Astrocyte of the cerebellum (primary cell): ENCODE data around the gene PTPN5.

Experiments used
- DNase-seq: peaks from one replicate; pipeline ENCODE4 v3.0.0-alpha.2; 2011; ENCODE audit warnings: low read depth
- H3K4me3 ChIP-seq: 2 replicates; pipeline ENCODE4 v1.5.1; 2011; ENCODE audit warnings: mild to moderate bottlenecking, low read depth, low read length, moderate library complexity
- in situ Hi-C: cut with HindIII; loops from 2 replicates; pipeline ENCODE4 v1.10.0; 2017; ENCODE audit warnings: low sequenced_read_pairs
- TF ChIP-seq, protein P1 (sequence below): IDR thresholded peaks from 2 replicates; pipeline ENCODE4 v1.5.1; 2012; ENCODE audit warnings: low read length, low read depth, moderate library complexity, mild to moderate bottlenecking; ENCODE audit errors: missing control alignments

The PTPN5 gene

DNA sequence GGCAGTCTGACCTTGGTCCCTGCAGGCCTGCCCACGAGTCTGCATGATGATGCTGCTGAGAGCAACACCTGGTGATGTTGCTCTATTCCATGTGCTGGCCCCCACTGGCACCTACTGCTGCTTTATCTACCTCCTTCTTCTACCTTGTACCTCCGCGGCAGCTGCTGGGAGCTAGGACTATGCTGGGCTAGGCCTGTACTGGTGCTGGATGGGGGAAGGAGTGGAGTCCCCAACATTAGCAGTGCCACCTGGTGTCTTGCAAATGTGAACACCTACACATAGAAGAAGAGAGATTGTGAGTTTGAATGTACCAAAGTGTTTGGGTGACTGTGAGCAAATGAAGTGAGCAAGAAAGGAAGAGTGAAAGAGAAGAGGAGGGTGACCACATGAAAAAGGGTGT lies 30.5 kb downstream of the PTPN5 start:
- in situ Hi-C loops: no loop called here

DNA sequence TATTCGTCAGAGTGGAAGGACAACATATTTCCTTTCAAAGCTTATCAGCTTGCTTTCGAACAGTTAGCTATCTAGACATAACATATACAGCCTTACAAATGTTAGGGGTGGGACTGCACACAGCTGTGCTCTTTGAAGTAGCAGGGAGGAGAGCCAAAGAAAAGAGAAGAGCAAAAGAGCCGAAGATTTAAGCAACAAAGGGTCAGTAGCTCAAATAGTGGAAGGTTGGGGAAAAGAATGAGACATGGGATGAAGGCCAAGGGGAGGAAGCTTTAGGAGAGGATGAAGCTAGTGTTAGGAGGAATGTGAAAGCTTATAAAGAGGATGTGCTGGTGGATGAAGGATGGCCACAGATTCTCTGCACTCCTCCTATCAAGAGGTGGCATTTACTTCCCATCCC lies 33.8 kb downstream of the PTPN5 start:
- in situ Hi-C loops: no loop called here
- H3K4me3 ChIP-seq: no peak overlapping the region
- TF ChIP-seq, protein P1, sequence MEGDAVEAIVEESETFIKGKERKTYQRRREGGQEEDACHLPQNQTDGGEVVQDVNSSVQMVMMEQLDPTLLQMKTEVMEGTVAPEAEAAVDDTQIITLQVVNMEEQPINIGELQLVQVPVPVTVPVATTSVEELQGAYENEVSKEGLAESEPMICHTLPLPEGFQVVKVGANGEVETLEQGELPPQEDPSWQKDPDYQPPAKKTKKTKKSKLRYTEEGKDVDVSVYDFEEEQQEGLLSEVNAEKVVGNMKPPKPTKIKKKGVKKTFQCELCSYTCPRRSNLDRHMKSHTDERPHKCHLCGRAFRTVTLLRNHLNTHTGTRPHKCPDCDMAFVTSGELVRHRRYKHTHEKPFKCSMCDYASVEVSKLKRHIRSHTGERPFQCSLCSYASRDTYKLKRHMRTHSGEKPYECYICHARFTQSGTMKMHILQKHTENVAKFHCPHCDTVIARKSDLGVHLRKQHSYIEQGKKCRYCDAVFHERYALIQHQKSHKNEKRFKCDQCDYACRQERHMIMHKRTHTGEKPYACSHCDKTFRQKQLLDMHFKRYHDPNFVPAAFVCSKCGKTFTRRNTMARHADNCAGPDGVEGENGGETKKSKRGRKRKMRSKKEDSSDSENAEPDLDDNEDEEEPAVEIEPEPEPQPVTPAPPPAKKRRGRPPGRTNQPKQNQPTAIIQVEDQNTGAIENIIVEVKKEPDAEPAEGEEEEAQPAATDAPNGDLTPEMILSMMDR: no peak
- DNase-seq: no peak

More for the DNA sequence above, 30.5 kb downstream of the PTPN5 start:
- no peak for DNase-seq
- H3K4me3 ChIP-seq: no peak overlapping the region
- TF ChIP-seq, protein P1: no peak

DNA sequence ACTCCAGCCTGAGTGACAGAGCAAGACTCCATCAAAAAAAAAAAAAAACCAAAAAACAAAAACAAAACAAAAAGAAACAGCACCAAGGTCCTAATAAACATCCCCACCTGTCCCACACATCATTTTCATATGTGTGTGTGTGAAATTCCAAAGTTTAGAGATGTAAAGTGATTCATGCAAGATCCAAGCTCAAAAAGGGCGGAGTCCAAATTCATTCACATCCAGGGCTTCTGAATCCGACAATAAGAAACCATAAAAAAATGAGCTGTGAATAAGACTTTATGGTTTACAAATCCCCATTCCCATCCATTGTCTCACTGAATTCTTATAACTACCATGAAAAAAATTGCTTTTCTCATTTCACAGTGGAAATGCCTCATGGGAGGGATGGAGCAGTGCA lies 34.7 kb downstream of the PTPN5 start:
- DNase-seq: no peak
- in situ Hi-C loops: no loop called here
- H3K4me3 ChIP-seq: no peak overlapping the region
- TF ChIP-seq, protein P1: no peak

DNA sequence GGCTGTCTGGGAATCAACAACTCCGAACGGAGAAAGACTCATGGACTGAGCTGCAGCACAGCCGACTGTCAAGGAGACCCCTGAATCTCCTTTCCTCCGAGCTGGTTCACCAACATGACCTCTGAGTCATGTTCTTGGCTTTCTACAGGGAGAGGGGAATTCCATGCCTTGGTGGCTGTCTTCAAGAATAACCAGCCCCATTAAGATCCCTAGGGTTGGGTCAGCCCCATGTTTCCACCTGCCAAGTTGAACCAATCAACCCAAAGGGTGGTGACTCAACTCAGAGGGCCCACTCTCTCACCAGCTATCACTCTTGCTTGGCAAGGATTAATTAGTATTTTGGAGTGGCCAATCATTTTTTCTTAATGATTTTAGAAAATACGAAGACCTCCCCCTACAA lies 37.3 kb downstream of the PTPN5 start:
- TF ChIP-seq, protein P1: no peak
- no peak for DNase-seq
- H3K4me3 ChIP-seq: no peak overlapping the region
- in situ Hi-C loops: no loop called here

DNA sequence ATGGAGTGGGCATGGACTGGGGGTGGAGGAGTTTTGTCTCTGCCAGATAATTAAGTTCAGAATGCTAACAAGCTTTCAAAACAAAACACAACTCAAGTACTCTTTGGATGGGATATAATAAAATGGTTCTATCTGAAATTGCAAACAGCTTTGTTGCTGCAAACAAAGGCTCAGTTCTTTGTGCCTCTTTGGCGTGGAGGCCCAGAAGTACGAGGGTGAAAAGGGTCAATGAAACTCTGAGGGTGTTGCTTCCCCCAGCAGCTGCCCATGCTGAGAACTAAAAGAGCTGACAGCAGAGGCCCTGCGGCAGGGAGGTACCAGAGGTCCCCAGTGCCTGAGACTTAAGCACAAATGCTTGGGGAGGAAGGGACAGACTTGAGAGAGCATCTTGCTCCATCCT lies 39.1 kb downstream of the PTPN5 start:
- in situ Hi-C loops: no loop called here
- no peak for DNase-seq
- H3K4me3 ChIP-seq: no peak overlapping the region
- TF ChIP-seq, protein P1: no peak

DNA sequence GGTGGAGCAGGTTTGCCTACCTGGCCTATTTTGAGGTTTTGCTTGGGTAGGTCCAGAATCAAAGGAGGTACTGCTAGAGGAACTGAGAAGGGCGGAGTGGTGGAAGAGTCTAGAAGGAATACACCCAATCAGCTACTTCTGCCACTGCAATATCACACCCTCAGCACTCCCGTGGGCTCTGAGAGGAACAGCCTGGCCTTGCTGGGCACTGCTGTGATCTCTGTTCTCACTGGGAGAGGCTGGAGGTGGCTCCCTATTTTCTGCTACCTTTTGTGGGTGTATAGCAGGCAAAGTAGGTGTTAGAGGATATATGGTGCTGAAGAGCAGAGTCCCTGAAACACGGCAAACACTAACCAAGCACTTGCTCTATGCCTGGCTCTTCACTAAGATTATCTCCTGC lies 40.7 kb downstream of the PTPN5 start:
- no peak overlapping the region for H3K4me3 ChIP-seq
- no peak for DNase-seq
- TF ChIP-seq, protein P1: no peak
- in situ Hi-C loops: no loop called here
